ENCODE measurements around the gene FAM13C.

GRCh38 chr10:59244871-59245270 lies 117.5 kb downstream of the FAM13C start:
- TF ChIP-seq CTCF (IDR thresholded peaks at IDR 0.05; ENCODE audit: low read length) (no peak), EZH2 (optimal IDR thresholded peaks at IDR 0.05; ENCODE audit: low read depth, low read length) (no peak)

Data from MM.1S (cell line).